ENCODE measurements around the gene CCDC83.
A peak's percentile ranks its signal among the peaks of the same experiment; 100 is the strongest.

Gene CCDC83

DNA sequence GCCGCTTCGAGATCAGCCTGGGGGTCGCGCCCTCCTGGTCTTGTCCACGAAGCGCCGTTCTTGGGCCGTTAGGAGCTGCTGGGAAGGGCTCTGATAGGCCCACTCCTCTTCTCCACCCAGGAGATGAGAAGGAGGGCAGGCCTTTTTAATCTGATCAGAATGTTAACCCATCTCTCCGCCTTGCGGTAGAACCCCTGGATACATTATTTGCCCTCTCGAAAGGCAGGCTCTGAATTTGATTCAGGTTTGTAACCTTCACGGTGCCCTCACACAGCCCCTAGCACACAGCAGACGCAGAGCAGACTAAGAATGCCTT is at the start of gene CCDC83:
TSS of gene CCDC83 (plus strand) at position 43 of the 316 bp plus-strand sequence. CDS start 9,741 bp downstream, outside the sequence.
- ATAC-seq (no peak), DNase-seq (no peak)

DNA sequence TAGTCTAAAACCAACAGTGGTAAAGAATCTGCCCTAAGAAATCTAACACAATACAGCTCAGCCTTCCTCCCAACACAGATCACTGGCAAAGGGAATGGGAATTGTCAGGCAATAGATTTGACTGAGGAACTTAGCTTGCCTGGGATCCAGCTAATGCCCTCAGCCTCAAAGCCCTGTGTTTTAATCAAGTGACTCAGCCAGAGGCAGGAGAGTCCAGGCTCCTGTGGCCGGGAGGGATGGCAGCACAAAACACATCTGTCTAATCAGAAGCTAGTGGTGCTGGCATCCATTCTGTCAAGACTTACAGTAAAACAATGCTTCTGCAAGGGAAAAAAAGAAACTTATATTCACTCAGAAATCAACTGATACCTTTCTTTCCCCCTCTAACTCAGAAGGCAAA is 49.8 kb upstream of the CCDC83 start:
- no peak for ATAC-seq

DNA sequence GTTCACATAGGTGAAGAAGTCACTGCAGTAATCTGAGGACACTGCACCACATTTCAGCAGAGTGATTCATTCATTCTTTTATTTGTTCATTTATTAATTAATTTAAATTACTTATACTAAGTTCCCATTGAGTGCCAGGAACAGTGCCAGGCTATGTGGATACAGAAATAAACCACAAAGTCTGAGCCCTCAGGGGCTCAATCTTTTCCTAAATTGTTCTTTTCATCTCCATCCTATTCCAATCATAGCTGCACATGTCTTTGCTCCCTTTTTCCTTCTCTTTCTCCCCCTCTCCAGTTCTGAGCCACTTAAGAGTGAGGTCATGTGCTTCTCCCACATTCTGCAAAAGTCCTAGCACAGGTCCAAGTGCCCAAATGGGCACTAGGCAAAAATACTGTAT is 49.2 kb upstream of the CCDC83 start:
- no peak for DNase-seq
- no peak for ATAC-seq

More for the DNA sequence above, 49.8 kb upstream of the CCDC83 start:
- DNase-seq, result no peak

DNA sequence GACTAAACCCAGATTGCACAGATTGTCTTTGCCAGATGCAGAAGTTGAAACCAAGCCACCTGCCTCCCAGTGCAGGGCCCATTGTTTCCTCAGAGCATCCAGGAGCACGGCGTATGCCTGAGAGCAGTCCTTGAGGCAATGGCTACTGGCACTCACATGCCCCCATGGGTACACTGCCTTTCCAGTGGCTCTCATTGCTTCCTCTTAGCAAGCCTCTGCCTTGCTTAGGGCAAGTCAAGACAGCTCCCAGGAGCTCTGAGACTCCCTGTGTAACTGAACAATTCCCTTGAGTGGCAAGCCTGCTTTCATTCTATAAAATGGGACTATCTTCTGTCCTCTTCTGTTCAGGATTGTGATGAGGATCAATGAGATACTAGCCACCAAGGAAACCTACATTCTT is 48.3 kb upstream of the CCDC83 start:
- DNase-seq (no peak), ATAC-seq (no peak)

DNA sequence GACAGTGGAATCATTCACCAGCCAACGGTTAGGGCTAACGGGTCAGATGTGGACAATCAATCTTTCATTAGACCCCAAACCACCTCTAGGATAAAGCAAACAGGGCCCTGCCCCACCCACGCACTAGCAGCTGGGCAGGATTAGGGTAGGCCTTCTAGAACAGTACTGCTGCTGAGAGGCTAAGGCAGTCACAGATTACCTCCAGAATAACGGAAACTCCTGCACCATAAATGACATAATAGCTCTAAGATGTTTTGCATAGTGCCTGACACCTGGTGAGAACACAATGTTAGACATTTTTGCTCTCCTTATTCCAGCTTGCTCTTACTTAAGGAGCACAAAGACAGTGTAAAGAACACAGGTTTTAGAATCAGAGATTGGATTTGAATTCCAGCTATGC is 46.0 kb upstream of the CCDC83 start:
- no peak for ATAC-seq
- DNase-seq, result no peak

DNA sequence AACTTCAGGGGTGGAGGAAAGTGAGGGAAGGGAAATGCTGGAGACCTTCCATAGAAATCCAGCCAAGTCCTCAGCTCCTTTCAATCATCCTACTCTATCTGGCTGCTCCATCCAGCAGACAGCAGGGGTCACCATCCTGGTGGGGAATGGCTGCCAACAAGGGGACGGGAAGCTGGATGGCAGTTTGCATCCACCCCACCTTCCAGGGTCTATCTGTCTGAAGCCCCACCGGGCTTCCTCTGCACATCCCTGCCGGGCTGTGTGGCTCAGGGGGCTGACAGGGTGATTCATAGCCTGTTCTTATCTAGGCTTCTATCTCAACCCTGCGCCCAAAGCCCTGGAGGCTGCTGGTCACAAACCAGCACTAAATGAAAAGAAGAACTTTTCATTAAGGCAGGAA is 45.3 kb upstream of the CCDC83 start:
- ATAC-seq (peak; percentile 48), DNase-seq (peak; percentile 28)

DNA sequence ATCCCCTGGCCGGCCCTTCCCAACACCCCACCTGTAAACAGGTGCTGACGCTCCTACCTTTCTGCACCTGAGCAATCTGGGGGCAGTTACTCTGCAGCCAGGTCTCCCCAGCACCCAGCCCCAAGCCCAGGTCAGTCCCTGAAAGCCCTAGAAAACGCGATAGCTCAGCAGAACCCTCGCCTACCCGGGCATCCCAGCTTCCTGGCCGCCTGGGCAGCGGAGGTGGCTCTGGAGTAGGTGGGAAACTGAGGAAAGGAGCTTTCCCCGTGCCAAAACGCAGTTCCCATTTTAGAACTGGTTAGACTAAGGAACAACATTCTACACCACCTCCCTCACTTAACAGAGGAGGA is 44.7 kb upstream of the CCDC83 start:
- ATAC-seq, result no peak
- DNase-seq, result no peak

DNA sequence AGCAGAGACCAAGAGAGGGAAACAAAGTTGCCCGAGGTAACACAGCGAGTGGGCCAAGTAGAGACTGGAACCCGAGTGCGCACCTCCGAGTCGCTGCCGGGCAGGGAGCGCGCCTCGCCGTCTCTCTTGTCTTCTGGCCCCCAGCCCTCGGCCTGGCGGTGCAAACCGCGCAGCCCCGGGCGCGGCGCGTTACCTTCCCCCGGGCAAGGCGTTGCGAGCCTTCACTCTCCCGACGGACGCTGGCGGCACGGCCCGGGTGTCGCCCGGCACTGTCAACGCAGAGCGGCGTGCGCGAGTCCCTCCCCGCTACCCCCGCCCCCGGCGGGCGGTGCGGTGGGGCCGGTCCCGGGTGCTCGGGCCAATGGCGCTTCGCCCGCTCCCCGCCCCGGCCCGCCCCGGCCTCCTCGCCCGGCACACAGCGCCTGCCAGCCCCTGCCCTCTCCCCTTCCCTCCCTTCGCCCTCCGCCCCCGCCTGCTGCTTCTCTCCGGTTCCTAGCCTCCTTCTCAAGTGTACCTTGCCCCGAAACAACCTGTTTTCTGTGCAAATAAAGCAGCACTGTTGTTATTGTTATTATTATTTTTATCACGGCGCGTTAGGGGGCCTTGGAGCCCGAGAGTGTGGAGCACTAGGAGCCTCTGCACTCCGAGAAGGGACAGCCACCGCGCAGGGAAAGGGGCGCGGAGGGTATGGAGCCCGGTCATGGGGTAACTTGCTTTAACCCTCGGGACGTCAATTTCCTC is 44.1 kb upstream of the CCDC83 start, which contains the start of gene SYTL2:
TSS of gene SYTL2 (minus strand) at position 271 of the 741 bp plus-strand sequence. CDS start 53,416 bp downstream, outside the sequence.
- peak; percentile 97 for ATAC-seq
- peak; percentile 79 for DNase-seq

DNA sequence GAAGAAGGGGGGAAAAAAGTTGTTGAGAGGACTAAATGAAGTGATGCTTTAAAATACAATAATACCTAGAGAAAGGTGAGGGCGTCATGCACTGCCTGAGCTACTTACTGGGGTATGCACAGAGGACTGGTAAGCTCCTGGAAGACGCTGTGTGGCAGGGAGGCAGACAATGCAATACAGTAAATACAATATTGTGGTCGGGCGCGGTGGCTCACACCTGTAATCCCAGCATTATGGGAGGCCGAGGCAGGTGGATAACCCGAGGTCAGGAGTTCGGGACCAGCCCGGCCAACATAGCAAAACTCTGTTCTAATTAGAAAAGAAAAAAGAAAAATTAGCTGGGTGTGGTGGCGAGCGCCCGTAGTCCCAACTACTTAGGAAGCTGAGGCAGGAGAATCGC is 43.6 kb upstream of the CCDC83 start:
- no peak for ATAC-seq
- DNase-seq, result no peak

DNA sequence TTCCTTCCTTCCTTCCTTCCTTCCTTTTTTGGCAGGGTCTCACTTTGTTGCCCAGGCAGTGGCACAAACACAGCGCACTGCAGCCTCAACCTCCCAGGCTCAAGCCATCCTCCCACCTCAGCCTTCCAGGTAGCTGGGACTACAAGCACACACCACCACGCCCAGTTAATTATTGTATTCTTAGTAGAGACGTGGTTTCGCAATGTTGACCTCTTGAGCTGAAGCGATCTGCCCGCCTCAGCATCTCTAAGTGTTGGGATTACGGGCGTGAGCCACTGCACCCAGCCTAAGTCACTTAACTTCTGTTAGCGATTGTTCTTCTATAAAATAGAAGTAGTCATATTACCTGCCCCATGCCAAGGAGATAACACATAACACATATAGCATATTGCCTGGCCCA is 41.5 kb upstream of the CCDC83 start:
- DNase-seq, result no peak
- no peak for ATAC-seq

DNA sequence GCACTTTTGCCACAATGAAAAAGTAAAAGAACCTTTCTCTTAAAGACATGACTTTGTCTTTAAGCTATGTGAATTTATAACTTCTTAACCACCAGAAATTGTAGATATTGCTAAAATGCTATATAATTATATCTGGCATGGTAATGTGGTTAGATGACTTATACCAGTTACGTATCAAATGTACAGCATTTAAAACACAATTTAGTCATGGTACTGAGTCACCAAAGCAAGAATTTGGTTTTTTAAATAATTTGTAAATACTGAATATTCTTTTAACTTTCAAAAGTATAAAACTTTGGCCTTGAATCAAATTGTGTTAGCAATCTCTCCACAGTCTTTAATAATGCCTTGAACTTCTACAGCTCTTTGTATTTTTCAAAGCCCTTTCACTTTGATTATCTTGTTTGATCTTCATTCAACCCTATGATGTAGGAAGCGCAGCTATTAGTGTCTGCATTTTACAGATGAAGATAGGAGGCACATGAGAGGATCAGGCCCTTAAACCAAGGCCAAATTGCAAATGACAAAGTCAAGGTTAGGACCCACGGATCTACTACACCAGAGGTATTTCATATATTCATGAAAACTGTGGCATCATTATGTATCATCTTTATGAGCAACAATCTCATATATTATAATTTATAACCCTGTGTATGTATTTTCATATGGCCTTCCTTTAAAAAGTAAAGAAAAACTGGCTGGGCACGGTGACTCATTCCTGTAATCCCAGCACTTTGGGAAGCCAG is 39.8 kb upstream of the CCDC83 start:
- no peak for DNase-seq
- no peak for ATAC-seq

DNA sequence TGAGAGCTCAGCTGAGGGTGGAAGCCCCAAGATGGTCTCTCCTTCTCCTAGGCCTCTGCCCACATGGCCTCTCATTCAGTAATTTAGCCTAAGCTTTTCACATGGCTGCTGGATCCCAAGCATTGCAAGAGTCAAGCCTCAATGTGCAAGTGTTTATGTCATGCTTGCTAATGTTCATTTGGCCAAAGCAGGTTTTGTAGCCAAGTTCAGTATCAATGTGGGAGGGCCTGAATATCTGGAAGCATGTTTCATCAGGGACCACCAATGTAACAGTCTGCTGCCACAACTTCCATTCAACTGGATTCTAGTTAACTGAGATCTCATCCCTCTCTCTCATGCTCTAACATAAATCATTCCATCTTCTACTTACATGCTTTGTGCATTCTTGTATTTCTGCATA is 35.7 kb upstream of the CCDC83 start:
- ATAC-seq (no peak), DNase-seq (no peak)

DNA sequence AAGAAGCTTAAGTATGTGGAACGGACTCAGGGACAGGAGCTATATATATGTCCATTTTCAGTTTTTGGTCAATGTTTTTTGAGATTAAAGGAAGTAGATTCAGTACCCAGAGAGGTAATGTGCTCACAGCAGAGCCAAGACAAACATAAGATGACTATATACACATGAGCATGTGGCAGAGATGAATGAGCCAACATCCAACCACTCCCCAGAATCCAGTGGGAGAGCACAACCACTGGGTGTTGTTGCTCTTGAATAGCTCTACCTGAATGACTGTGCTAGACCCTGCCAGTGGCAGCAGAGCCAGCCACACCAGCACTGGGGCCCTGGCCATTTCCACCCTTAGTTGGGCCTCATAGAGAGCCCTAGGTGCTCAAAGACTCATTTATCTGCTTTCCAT is 33.5 kb upstream of the CCDC83 start:
- ATAC-seq (peak; percentile 14), DNase-seq (no peak)

DNA sequence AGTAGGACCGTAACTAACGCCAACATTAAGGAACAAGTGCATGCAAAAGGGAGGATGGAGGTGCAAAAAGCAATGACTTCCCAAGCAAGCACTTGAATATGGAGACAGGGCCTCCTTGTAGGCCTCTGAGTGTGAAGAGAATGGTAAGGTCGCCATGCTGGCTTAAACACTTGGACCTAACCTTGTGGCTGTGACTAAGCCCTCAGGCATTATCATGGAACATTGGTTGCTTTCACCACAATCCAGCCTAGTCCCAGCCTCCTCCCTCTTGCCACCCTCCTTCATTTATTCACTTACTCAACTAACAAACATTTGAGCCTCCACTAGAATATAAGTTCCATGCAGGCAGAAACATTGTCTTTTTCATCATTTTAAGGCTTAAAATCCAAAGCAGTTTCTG is 32.4 kb upstream of the CCDC83 start:
- no peak for ATAC-seq
- no peak for DNase-seq

DNA sequence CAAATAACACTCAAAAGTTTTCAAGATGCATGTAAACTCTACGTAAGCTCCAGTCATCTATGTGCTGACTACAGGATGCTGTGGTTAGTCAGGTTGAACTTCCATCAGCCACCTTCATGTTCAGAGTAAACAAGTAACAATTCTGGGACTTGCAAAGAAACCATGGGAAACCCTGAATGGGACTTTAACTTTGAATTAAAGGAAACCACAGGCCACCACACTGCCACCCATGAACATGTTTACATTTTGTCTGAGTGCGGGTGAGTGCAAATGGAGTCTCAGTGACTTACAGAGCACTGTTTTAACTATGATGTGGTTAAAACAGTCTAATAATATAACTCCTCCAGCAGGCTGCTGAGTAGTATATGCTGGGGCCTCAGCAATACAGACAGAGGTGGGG is 31.4 kb upstream of the CCDC83 start:
- peak; percentile 73 for ATAC-seq
- no peak for DNase-seq

DNA sequence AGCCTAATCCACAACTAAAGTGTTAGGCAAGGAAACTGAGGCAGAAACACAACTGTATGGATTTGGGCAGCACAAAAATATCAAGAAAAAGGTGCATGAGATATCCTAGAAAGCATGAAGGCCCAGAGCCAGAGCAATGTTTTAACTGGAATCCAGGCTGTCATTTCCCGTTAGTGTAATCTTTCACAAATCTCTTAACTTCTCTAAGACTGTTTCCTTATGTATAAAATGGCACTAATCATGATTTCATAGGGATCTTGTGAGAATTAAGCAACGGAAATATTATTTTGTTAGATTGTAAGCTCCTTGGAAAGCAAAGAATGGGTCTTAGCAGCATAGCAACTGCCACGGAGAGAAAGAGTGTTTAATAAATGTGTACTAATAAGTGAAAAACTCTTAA is 29.6 kb upstream of the CCDC83 start:
- no peak for ATAC-seq
- no peak for DNase-seq

DNA sequence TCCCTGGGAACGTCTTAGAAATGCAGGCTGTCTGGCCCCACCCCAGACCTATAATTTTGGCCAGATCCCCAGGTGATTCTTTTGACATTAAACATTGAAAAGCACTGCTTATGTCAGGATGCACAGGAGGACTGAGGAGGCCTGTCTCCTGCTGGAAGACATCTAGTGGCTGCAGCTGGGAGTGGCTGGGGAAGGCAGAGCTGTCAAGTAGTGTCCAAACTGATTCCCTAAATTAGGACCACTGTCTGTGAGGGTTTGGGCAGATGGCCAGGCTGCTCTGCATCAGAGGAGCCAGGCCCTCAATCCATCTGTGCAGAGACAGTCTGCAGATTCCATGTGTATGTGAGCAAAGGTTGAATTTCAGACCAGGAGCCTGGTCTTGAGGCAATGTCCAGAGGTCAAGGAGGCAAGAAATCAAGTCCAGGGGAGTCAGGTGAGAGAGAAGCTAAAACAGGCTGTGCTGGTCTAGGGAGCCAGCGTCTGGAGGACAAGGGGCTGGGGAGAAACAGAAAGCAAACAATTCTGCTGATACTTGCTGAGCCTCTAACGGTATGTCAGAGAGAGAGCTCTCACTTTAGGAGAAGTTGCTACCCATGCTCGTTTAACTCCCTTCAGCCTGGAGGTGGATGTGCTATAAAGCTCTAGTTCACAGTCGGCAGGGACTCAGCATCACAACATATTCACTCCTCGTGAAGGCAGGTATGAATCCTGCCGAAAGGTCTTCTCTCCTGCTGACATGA is 28.9 kb upstream of the CCDC83 start:
- ATAC-seq, result no peak
- DNase-seq, result peak; percentile 35

DNA sequence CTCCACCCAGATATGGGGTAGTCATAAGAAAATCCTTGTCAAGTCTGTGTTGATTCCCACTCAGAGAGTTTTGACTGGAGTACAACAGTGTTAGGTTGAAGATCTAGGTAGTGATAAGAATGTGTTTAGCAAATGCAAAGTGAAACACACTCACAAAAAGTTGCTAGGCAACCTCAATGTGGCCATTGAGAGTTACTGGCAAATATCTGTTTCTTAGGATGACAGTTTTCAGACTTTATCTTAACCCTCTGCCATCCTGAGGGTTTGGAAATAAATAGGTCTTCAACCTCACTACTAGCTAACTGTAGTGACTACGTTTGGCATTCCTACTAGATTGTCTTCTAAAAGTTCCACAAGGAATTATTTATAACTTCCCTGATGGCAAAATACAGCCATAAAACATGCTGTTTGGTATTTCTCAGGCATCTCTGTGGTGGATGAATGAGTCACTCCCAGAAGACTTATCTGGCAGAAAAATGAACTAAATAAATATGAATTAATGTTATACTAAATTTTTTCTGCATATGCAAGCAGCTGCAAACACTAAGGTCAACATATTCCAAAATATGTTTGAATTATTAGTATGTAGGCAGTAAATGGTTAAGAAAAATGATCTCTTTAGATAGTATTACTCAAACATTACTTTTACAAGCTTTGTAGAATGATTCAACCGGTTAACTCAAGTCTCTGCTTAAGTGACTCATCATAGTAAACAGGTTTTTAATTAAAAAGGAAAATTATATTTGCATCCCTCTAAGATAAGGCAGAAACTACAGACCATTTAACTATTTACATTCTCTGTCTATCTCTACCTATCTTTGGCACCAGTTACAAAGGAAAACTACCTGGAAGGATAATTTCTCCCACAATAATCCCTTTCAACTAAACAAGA is 27.2 kb upstream of the CCDC83 start:
- no peak for DNase-seq
- ATAC-seq, result peak; percentile 52

DNA sequence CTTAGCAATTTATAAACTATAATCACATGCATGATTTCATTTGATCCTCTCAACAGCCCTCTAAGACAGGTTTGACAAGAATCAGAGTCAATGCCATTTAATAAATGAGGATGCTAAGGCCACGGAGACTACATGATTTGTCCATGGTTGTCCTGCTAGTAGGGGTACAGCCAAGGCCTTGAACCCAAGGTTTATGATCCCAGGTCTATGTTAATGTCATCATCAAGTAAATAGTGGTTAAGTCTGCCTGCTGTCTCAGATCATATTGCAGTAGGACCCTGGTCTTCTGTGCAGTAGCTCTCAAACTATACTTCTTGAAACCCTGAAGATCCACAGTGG is 26.6 kb upstream of the CCDC83 start:
- DNase-seq (no peak), ATAC-seq (no peak)

DNA sequence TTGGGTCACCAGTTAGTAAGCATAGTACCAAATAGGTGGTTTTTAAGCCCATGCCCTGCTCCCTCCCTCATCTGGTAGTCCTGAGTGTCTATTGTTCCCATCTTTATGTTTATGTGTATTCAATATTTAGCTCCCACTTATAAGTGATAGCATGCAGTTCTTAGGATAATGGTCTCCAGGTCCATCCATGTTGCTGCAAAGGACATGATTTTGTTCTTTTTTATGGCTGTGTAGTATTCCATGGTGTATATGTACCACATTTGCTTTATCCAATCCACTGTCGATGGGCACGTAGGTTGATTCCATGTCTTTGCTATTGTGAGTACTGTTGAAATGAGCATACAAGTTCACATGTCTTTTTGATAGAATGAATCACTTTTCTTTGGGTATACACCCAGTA is 26.0 kb upstream of the CCDC83 start:
- no peak for ATAC-seq
- no peak for DNase-seq

DNA sequence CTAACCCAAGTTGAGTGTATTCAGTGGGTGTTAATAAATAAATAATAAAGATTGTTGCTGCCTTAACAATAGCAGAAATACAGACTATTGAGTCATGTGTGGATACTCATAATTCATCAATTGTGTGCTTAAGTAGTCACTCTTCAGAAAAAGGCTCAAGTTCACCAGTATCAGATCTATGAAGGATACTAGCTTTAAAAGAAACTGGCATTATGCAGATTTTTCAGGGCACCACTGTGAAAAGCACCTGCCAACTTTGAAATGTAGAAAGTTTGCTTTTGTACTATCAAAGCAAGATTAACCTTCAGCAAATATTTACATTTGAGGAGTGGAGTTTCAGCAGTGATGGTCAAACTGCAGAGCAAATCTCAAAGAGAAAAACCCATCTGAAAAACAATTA is 24.1 kb upstream of the CCDC83 start:
- no peak for DNase-seq
- ATAC-seq, result no peak

DNA sequence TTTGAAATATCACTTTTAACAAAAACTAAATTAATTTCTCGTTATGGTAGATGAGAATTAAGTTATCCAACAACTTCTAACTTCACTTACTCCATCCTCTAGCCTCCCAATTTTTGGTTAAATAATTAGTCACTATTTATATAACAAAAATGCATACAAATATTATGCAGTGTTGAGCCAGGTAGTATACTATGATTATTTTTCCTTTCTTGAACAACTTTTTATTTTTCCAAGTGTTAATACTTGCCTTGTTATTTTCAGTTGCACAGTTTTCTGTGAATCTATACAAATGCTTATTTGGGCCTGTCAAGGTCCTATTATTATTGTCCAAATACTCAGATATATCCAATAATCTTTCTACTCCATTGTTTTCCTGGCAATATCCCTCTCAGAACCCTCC is 19.9 kb upstream of the CCDC83 start:
- DNase-seq, result no peak
- ATAC-seq, result no peak
